Vagina (tissue), 2 donors: Measurements from ENCODE around the gene SLC12A8.

Experiments
- POLR2A ChIP-seq, 2 donors: fragments of 450-650 bp; IDR thresholded peaks; one replicate each; pipeline ENCODE4 v1.6.1; 2017; ENCODE audit warnings: antibody characterized with exemption in 2 of 2, mild to moderate bottlenecking in 2 of 2, moderate library complexity in 2 of 2
- POLR2AphosphoS5 ChIP-seq, 2 donors: sonication (generic); formaldehyde crosslinking; IDR thresholded peaks; one replicate each; pipeline ENCODE4 v1.9.0; 2017; ENCODE audit warnings: antibody characterized with exemption in 2 of 2, mild to moderate bottlenecking in 2 of 2, low read depth in 1 of 2; ENCODE audit not compliant: insufficient read depth in 1 of 2
- TF ChIP-seq, protein P1 (sequence below), 3 experiments: fragments of 450-650 bp in 2 of 3; fragments of 200-600 bp in 1 of 3; sonication (generic) in 1 of 3; IDR thresholded peaks; one replicate each; pipeline ENCODE4 v1.5.1; 2017 to 2019; ENCODE audit warnings: antibody characterized with exemption in 3 of 3, mild to moderate bottlenecking in 2 of 3, moderate library complexity in 2 of 3

DNA sequence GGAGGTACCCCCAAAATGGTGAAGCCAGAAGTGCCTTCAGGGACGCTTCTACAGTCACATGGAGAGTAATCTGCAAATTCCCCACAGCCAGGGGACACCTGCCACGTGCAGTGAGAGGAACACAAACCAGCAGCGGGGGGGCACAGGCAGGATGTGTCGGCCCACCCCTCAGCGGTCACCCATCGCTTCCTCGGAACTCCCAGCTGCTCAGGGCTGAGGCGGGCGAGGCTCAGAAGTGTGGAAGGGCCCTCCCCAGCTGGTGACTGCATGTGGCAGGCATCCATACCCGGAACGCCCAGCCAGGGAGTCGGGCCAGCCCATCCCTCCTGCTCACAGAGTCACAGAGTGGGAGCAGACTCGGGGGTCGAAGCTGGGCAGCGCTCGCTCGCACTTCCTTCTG lies 63.7 kb downstream of the SLC12A8 start:
- TF ChIP-seq POLR2A (IDR thresholded peaks at IDR 0.05): no peak
- TF ChIP-seq, protein P1, sequence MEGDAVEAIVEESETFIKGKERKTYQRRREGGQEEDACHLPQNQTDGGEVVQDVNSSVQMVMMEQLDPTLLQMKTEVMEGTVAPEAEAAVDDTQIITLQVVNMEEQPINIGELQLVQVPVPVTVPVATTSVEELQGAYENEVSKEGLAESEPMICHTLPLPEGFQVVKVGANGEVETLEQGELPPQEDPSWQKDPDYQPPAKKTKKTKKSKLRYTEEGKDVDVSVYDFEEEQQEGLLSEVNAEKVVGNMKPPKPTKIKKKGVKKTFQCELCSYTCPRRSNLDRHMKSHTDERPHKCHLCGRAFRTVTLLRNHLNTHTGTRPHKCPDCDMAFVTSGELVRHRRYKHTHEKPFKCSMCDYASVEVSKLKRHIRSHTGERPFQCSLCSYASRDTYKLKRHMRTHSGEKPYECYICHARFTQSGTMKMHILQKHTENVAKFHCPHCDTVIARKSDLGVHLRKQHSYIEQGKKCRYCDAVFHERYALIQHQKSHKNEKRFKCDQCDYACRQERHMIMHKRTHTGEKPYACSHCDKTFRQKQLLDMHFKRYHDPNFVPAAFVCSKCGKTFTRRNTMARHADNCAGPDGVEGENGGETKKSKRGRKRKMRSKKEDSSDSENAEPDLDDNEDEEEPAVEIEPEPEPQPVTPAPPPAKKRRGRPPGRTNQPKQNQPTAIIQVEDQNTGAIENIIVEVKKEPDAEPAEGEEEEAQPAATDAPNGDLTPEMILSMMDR (IDR thresholded peaks at IDR 0.05): no peak
- no peak for TF ChIP-seq POLR2AphosphoS5 (IDR thresholded peaks at IDR 0.05; ENCODE audit: insufficient read depth in 1 of 2, low read depth in 1 of 2)
